ENCODE measurements around the gene ARID1A.

GRCh38 chr1:26690157-26690556 lies 5.7 kb upstream of the ARID1A start:
- TF ChIP-seq POLR2AphosphoS5 (IDR thresholded peaks at IDR 0.05) (no peak), POLR2A (IDR thresholded peaks at IDR 0.05; ENCODE audit: low read depth) (no peak)
- TF ChIP-seq, protein P1, sequence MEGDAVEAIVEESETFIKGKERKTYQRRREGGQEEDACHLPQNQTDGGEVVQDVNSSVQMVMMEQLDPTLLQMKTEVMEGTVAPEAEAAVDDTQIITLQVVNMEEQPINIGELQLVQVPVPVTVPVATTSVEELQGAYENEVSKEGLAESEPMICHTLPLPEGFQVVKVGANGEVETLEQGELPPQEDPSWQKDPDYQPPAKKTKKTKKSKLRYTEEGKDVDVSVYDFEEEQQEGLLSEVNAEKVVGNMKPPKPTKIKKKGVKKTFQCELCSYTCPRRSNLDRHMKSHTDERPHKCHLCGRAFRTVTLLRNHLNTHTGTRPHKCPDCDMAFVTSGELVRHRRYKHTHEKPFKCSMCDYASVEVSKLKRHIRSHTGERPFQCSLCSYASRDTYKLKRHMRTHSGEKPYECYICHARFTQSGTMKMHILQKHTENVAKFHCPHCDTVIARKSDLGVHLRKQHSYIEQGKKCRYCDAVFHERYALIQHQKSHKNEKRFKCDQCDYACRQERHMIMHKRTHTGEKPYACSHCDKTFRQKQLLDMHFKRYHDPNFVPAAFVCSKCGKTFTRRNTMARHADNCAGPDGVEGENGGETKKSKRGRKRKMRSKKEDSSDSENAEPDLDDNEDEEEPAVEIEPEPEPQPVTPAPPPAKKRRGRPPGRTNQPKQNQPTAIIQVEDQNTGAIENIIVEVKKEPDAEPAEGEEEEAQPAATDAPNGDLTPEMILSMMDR (IDR thresholded peaks at IDR 0.05): no peak

Data from esophagus muscularis mucosa (tissue), 3 donors.